ENCODE results near the gene MRPL33. TPM values are rescaled to one million over a fixed set of nuclear protein-coding genes. Genes with fewer than 3 reads are reported as not detected.

The MRPL33 gene
- total RNA-seq = 10 to 100 TPM; 58.3 to 77.6 TPM

GRCh38 chr2:27771548-27772335 lies at the start of gene MRPL33:
TSS of gene MRPL33 (plus strand) at chr2:27771719. CDS start at chr2:27771778, 59 bp downstream.
- peak within 1 kb of the TSS; percentile 96 for H3K4me3 Mint-ChIP-seq
- peak within 1 kb of the TSS; percentile 96 to 99 for H3K27ac Mint-ChIP-seq
- ATAC-seq (peak; percentile 97 to 98), DNase-seq (ENCODE audit: low spot score) (peak; percentile 94)
- peaks cover 0 to 7% of the 10 kb centered on the region in 2 donors for H3K27me3 Mint-ChIP-seq
- H3K4me1 Mint-ChIP-seq (ENCODE audit: low read depth in 2 of 2) = peaks cover 29 to 38% of the 10 kb centered on the region in 2 donors
- H3K36me3 Mint-ChIP-seq = peaks cover 26% of the 10 kb centered on the region
- H3K9me3 Mint-ChIP-seq = no peaks in the 10 kb centered on the region

- DNase-seq (ENCODE audit: low spot score) (no peak), ATAC-seq (peak; percentile 45 to 65)
- Mint-ChIP-seq H3K4me1 (ENCODE audit: low read depth in 2 of 2) (peaks cover 26 to 27% of the 10 kb centered on the region in 2 donors), H3K27ac (no peak overlapping the region), H3K9me3 (no peaks in the 10 kb centered on the region), H3K4me3 (no peak overlapping the region), H3K36me3 (no peaks in the 10 kb centered on the region), H3K27me3 (peaks cover 0 to 12% of the 10 kb centered on the region in 2 donors)
Observed at GRCh38 chr2:27721884-27722485, 49.5 kb upstream of the MRPL33 start.

GRCh38 chr2:27723372-27724144 lies 48.0 kb upstream of the MRPL33 start:
- H3K27me3 Mint-ChIP-seq = peaks cover 0 to 8% of the 10 kb centered on the region in 2 donors
- no peak overlapping the region for H3K4me3 Mint-ChIP-seq
- H3K36me3 Mint-ChIP-seq = no peaks in the 10 kb centered on the region
- H3K9me3 Mint-ChIP-seq = no peaks in the 10 kb centered on the region
- H3K4me1 Mint-ChIP-seq (ENCODE audit: low read depth in 2 of 2) = peaks cover 23 to 29% of the 10 kb centered on the region in 2 donors
- H3K27ac Mint-ChIP-seq = peak overlapping the region in 1 of 2 donors; percentile 74
- peak in 1 of 2 donors; percentile 34 for ATAC-seq
- DNase-seq (ENCODE audit: low spot score) = no peak

- Mint-ChIP-seq H3K4me1 (ENCODE audit: low read depth in 2 of 2) (peaks cover 28 to 34% of the 10 kb centered on the region in 2 donors), H3K27me3 (peaks cover 0 to 8% of the 10 kb centered on the region in 2 donors), H3K9me3 (no peaks in the 10 kb centered on the region), H3K27ac (peak overlapping the region in 1 of 2 donors; percentile 41), H3K36me3 (no peaks in the 10 kb centered on the region), H3K4me3 (no peak overlapping the region)
- DNase-seq (ENCODE audit: low spot score) (no peak), ATAC-seq (no peak)
Observed at GRCh38 chr2:27724191-27724590, 47.3 kb upstream of the MRPL33 start.

GRCh38 chr2:27724905-27725701 lies 46.4 kb upstream of the MRPL33 start:
- DNase-seq (ENCODE audit: low spot score) (no peak), ATAC-seq (no peak)
- Mint-ChIP-seq H3K4me3 (no peak overlapping the region), H3K27me3 (peaks cover 0 to 8% of the 10 kb centered on the region in 2 donors), H3K9me3 (no peaks in the 10 kb centered on the region), H3K36me3 (no peaks in the 10 kb centered on the region), H3K27ac (peak overlapping the region in 1 of 2 donors; percentile 41), H3K4me1 (ENCODE audit: low read depth in 2 of 2) (peaks cover 22 to 32% of the 10 kb centered on the region in 2 donors)

- Mint-ChIP-seq H3K27ac (peak overlapping the region in 1 of 2 donors; percentile 80), H3K27me3 (peaks cover 0 to 5% of the 10 kb centered on the region in 2 donors), H3K36me3 (no peaks in the 10 kb centered on the region), H3K9me3 (no peaks in the 10 kb centered on the region), H3K4me3 (no peak overlapping the region), H3K4me1 (ENCODE audit: low read depth in 2 of 2) (peaks cover 18% of the 10 kb centered on the region in 2 donors)
- DNase-seq (ENCODE audit: low spot score) = no peak
- no peak for ATAC-seq
Observed at GRCh38 chr2:27727257-27727656, 44.3 kb upstream of the MRPL33 start.

- ATAC-seq = peak; percentile 26 to 34
- peak overlapping the region in 1 of 2 donors; percentile 26 for H3K27ac Mint-ChIP-seq
Observed at GRCh38 chr2:27728081-27728858, 43.2 kb upstream of the MRPL33 start.

GRCh38 chr2:27729198-27729597 lies 42.3 kb upstream of the MRPL33 start:
- no peak for DNase-seq (ENCODE audit: low spot score)
- H3K27me3 Mint-ChIP-seq = peaks cover 0 to 5% of the 10 kb centered on the region in 2 donors
- H3K36me3 Mint-ChIP-seq = no peaks in the 10 kb centered on the region
- no peaks in the 10 kb centered on the region for H3K9me3 Mint-ChIP-seq
- H3K4me1 Mint-ChIP-seq (ENCODE audit: low read depth in 2 of 2) = peaks cover 15 to 17% of the 10 kb centered on the region in 2 donors
- ATAC-seq = no peak
- no peak overlapping the region for H3K4me3 Mint-ChIP-seq
- H3K27ac Mint-ChIP-seq = no peak overlapping the region

More at GRCh38 chr2:27728081-27728858, 43.2 kb upstream of the MRPL33 start:
- DNase-seq (ENCODE audit: low spot score) = no peak
- no peaks in the 10 kb centered on the region for H3K9me3 Mint-ChIP-seq
- no peak overlapping the region for H3K4me3 Mint-ChIP-seq
- peaks cover 15 to 18% of the 10 kb centered on the region in 2 donors for H3K4me1 Mint-ChIP-seq (ENCODE audit: low read depth in 2 of 2)
- H3K36me3 Mint-ChIP-seq = no peaks in the 10 kb centered on the region
- peaks cover 0 to 5% of the 10 kb centered on the region in 2 donors for H3K27me3 Mint-ChIP-seq

- Mint-ChIP-seq H3K9me3 (no peaks in the 10 kb centered on the region), H3K27me3 (peaks cover 0 to 5% of the 10 kb centered on the region in 2 donors), H3K36me3 (no peaks in the 10 kb centered on the region), H3K4me3 (no peak overlapping the region), H3K27ac (peak overlapping the region in 1 of 2 donors; percentile 11), H3K4me1 (ENCODE audit: low read depth in 2 of 2) (peaks cover 15 to 20% of the 10 kb centered on the region in 2 donors)
- ATAC-seq = no peak
- no peak for DNase-seq (ENCODE audit: low spot score)
Observed at GRCh38 chr2:27729614-27730013, 41.9 kb upstream of the MRPL33 start.

GRCh38 chr2:27730261-27730662 lies 41.3 kb upstream of the MRPL33 start:
- peak overlapping the region in 1 of 2 donors; percentile 5 for H3K27ac Mint-ChIP-seq
- H3K4me1 Mint-ChIP-seq (ENCODE audit: low read depth in 2 of 2) = peaks cover 19 to 25% of the 10 kb centered on the region in 2 donors
- H3K4me3 Mint-ChIP-seq = no peak overlapping the region
- H3K36me3 Mint-ChIP-seq = no peaks in the 10 kb centered on the region
- H3K9me3 Mint-ChIP-seq = no peaks in the 10 kb centered on the region
- DNase-seq (ENCODE audit: low spot score) = no peak
- no peak for ATAC-seq
- H3K27me3 Mint-ChIP-seq = no peaks in the 10 kb centered on the region

- Mint-ChIP-seq H3K36me3 (no peaks in the 10 kb centered on the region), H3K27me3 (no peaks in the 10 kb centered on the region), H3K4me1 (ENCODE audit: low read depth in 2 of 2) (peaks cover 22 to 26% of the 10 kb centered on the region in 2 donors), H3K4me3 (no peak overlapping the region), H3K9me3 (no peaks in the 10 kb centered on the region), H3K27ac (peak overlapping the region in 1 of 2 donors; percentile 5)
- ATAC-seq (no peak), DNase-seq (ENCODE audit: low spot score) (no peak)
Observed at GRCh38 chr2:27730980-27731691, 40.4 kb upstream of the MRPL33 start.

- no peaks in the 10 kb centered on the region for H3K36me3 Mint-ChIP-seq
- H3K4me3 Mint-ChIP-seq = no peak overlapping the region
- peak overlapping the region; percentile 70 to 91 for H3K27ac Mint-ChIP-seq
- DNase-seq (ENCODE audit: low spot score) (no peak), ATAC-seq (no peak)
- H3K27me3 Mint-ChIP-seq = no peaks in the 10 kb centered on the region
- peaks cover 28% of the 10 kb centered on the region in 2 donors for H3K4me1 Mint-ChIP-seq (ENCODE audit: low read depth in 2 of 2)
- no peaks in the 10 kb centered on the region for H3K9me3 Mint-ChIP-seq
Observed at GRCh38 chr2:27734305-27734704, 37.2 kb upstream of the MRPL33 start.

Measured in natural killer cell treated with Interleukin-12 subunit alpha and Interleukin-12 subunit beta and Interleukin-15 and Interleukin-18, amount 100 ng/mL, for 72 hours (primary cell).